Medulla oblongata (tissue), 1 donor: ENCODE data around the gene AMIGO2.
A peak's percentile ranks its signal among the peaks of the same experiment; 100 is the strongest.
"Not testable (repeated sequence)": the region's sequence is repeated elsewhere in the genome, so short reads cannot be mapped to it uniquely, and the experiment has no call there.

Experiments used
- DNase-seq: peaks from one replicate; pipeline ENCODE4 v3.0.0-alpha.2; 2015; ENCODE audit errors: extremely low spot score

The AMIGO2 gene, protein sequence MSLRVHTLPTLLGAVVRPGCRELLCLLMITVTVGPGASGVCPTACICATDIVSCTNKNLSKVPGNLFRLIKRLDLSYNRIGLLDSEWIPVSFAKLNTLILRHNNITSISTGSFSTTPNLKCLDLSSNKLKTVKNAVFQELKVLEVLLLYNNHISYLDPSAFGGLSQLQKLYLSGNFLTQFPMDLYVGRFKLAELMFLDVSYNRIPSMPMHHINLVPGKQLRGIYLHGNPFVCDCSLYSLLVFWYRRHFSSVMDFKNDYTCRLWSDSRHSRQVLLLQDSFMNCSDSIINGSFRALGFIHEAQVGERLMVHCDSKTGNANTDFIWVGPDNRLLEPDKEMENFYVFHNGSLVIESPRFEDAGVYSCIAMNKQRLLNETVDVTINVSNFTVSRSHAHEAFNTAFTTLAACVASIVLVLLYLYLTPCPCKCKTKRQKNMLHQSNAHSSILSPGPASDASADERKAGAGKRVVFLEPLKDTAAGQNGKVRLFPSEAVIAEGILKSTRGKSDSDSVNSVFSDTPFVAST

DNA sequence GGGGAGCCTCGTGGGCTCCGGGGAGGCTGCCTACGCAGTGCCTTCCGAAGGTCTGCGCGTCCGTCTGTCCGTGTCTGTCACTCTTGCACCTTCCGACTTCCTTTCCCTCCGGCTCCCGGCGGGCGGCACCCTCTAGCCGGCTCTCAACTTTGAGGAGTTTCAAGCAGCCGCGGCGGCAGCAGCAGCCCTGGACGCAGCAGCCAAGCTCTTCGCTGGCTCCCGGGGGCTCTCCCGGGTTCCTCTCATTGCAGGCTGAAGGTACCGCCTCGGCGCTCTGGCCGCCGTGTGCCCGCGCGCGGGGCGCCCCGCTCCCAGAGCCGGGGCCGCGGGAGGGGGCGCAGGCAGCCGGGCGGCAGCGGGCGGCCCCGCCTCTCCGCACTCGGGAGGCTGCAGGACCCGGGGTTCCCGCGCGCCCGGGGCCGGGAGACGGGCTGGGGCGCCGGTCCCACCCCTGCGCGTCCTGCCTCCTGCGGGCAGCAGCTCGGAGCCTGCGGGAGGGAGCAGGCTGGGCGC lies at the start of gene AMIGO2, which contains the start of gene PCED1B:
AMIGO2 (minus strand) TSS at position 492 of the 513 bp plus-strand sequence. CDS start 957 bp downstream, outside the sequence.
PCED1B (plus strand) TSS at position 154 of the 513 bp plus-strand sequence. CDS start 155,443 bp downstream, outside the sequence.
- peak; percentile 63 for DNase-seq

GRCh38 chr12:47126246-47126645 lies 46.5 kb upstream of the AMIGO2 start:
- no peak for DNase-seq

GRCh38 chr12:47124451-47124850 lies 44.7 kb upstream of the AMIGO2 start:
- DNase-seq, result no peak

- no peak for DNase-seq
These were observed 44.0 kb upstream of the AMIGO2 start for GRCh38 chr12:47123730-47124129.

- DNase-seq, result no peak
These were observed 42.8 kb upstream of the AMIGO2 start for GRCh38 chr12:47122602-47123001.

GRCh38 chr12:47121146-47121545 lies 41.4 kb upstream of the AMIGO2 start:
- no peak for DNase-seq

- DNase-seq, result no peak
These were observed 41.0 kb upstream of the AMIGO2 start for GRCh38 chr12:47120736-47121135.

DNA sequence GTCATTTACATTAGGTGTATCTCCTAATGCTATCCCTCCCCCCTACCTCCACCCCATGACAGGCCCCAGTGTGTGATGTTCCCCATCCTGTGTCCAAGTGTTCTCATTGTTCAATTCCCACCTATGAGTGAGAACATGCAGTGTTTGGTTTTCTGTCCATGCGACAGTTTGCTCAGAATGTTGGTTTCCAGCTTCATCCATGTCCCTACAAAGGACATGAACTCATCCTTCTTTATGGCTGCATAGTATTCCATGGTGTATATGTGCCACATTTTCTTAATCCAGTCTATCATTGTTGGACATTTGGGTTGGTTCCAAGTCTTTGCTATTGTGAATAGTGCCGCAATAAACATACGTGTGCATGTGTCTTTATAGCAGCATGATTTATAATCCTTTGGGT lies 37.5 kb upstream of the AMIGO2 start:
- DNase-seq, result not testable (repeated sequence)

DNA sequence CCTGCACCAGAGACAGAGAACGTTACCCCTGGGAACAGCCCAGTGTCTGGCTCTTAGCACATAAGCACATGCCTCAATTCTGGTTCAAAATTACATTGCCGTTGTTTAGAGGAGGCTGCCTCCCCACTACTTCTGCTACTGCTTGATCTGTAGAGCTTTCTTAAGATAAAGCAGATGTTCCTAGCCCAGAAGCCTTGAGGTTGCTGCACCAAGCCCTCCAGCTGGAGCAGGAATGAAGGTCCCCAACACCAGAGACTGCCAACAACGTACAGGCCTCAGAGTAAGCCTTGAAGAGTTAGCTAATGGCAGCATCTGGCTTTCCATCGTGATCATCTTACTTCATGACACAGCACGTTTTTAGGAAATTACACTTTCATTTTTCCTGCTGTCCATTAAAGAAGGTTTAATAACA lies 34.7 kb upstream of the AMIGO2 start:
- no peak for DNase-seq

DNA sequence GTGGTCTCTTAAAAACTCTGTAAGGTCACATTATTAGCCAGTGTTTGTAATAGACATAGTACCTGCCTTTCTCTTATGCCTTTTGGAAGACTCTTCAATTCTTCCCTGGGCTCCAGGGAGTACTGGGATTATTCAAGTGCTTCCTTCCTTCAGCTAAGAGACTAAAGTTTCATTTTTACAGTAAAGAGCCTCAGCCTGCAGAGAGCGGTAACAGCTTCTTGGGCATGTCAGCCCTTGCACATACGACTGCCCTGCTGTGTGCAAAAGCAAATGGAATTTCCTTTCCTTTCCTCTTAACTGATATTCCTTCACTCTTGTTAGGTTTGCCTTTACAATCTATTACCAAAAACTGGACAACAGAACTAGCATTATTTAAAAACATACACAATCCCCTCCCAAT lies 32.9 kb upstream of the AMIGO2 start:
- no peak for DNase-seq

- DNase-seq, result no peak
These were observed 32.1 kb upstream of the AMIGO2 start for GRCh38 chr12:47111854-47112253.

DNA sequence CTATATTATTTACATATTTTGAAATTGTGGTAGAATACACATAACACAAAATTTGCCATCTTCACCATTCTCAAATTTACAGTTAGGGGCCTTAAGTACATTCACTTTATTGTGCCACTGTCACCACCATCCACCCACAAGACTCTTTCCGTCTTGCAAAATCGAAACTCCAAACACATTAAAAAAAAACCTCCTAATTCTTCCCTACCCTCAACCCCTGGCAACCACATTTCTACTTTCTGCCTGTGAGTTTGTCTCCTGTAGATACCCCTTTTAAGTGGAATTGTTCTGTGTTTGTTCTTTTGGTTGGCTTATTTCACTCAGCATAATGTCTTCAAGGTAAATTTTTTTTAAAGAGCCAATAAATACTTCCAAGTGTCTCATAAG lies 31.6 kb upstream of the AMIGO2 start:
- no peak for DNase-seq

DNA sequence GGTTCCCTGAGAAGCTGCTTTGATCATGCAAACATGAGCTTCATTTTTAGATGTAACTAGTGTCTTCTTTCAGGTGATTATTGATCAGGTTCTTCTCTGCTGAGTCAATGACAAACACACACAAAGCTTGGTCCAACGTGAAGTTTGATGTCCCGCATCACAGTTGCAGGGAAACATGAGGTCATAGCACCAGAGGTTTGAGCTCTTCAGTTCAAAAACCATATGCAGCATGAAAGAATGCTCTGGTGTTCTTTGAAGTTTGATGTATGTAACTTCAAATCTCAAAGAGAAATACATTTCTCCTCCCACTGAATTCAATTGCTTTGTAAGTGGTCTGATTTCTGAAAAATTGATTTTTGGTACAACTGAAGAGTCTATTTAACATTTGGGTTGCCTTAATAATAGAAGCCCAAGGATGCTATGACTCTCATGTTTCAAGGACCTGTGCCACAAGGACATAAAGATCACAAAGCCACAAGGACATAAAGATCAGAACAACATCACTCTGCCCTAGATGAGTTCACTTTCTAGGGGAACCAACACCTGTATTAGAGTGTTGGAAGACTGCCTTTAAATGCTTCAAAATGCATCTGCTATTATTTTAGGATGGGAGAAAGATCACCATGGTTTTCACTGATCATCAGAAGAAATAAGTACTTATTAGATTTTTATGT lies 31.1 kb upstream of the AMIGO2 start:
- no peak for DNase-seq

DNA sequence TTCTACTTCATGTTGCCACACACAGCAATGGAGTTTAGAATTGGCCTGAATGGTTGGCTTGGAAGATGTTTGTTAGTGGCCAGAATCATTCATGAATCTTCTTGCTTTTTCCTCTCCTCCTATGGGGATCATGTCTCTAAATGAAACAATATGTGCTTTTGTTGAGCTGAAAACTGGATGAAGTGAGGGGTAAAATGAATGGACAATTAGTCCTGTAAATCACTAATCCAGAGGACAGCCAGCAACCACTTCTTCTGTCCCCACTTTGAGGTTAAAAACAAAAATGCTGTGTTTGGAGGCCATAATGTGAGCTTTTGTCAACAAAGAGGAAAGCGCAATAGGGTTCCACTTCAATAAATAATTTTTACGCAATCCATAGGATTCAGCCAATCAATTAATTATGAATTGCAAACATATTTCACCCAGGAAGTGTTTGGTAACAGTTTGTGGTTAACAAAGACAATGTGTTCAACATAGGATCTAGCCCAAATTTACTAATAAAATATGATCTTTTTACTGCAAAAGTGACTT lies 30.3 kb upstream of the AMIGO2 start:
- no peak for DNase-seq

- no peak for DNase-seq
These were observed 28.2 kb upstream of the AMIGO2 start for GRCh38 chr12:47107926-47108325.

DNA sequence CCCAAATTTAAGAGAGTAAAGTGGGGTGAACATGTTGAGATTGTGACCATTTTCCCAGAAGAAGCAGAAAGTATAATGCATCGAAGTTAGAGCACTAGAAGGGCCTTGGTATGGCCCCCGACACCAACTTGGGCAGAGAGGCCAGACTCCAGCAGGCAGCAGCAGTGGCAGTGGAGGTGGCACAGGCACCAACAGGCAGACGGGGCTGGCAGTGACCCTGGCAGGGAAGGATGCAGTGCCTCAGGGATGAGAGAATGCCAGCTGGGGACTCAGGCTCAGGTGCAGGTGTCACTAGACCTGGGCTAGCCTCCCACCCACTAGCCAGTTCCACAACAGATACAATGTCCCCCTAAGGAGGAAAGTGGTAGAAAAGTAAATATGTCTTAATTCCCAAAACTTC lies 27.7 kb upstream of the AMIGO2 start:
- DNase-seq, result no peak

GRCh38 chr12:47105914-47106674 lies 26.3 kb upstream of the AMIGO2 start:
- no peak for DNase-seq

GRCh38 chr12:47102845-47103651 lies 23.3 kb upstream of the AMIGO2 start:
- DNase-seq, result no peak

GRCh38 chr12:47102406-47102805 lies 22.6 kb upstream of the AMIGO2 start:
- DNase-seq, result no peak

GRCh38 chr12:47100160-47100559 lies 20.4 kb upstream of the AMIGO2 start:
- no peak for DNase-seq

GRCh38 chr12:47099610-47100009 lies 19.9 kb upstream of the AMIGO2 start:
- DNase-seq, result no peak
